AG20443 (cell line): ENCODE results near the gene ARSA.

Source experiments
- DNase-seq: peaks from one replicate; pipeline ENCODE4 v3.0.0; 2012; ENCODE audit warnings: low spot score, mixed read lengths

The ARSA gene

DNA sequence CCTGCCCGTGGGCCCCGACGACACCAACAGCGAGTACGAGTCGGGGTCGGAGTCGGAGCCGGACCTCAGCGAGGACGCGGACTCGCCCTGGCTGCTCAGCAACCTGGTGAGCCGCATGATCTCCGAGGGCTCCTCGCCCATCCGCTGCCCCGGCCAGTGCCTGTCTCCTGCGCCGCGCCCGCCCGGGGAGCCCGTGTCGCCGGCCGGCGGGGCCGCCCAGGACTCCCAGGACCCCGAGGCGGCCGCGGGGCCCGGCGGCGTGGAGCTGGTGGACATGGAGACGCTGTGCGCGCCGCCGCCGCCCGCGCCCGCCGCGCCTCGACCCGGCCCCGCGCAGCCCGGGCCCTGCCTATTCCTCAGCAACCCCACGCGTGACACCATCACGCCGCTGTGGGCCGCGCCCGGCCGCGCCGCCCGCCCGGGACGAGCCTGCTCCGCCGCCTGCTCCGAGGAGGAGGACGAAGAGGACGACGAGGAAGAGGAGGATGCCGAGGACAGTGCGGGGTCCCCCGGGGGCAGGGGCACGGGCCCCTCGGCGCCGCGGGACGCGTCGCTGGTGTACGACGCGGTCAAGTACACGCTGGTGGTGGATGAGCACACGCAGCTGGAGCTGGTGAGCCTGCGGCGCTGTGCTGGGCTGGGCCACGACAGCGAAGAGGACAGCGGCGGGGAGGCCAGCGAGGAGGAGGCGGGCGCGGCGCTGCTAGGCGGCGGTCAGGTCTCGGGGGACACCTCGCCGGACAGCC, 23.5 kb downstream of the ARSA start:
- no peak for DNase-seq

DNA sequence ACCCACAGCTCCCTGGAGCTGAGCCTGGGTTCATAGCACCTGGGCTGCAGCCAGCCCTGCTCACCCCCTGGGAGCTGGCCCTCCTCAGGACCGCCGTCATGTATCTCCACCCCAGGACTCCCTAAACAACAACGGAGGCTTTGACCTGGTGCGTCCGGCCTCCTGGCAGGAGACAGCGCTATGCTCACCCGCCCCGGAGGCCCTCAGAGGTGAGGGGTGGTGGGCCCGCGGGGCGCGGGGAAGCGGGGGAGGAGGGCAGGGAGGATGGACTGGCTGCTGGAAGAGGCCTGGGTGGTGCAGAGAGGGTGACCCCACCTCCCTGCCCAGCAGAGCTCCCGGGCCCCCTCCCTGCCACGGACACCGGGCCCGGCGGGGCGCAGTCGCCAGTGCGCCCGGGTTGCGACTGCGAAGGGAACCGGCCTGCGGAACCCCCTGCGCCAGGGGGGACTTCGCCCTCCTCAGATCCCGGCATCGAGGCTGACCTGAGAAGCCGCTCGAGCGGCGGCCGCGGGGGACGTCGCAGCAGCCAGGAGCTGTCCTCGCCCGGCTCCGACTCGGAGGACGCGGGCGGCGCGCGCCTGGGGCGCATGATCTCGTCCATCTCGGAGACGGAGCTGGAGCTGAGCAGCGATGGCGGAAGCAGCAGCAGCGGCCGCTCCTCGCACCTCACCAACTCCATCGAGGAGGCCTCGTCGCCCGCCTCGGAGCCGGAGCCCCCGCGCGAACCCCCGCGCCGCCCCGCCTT, 24.3 kb downstream of the ARSA start:
- peak; percentile 23 for DNase-seq

DNA sequence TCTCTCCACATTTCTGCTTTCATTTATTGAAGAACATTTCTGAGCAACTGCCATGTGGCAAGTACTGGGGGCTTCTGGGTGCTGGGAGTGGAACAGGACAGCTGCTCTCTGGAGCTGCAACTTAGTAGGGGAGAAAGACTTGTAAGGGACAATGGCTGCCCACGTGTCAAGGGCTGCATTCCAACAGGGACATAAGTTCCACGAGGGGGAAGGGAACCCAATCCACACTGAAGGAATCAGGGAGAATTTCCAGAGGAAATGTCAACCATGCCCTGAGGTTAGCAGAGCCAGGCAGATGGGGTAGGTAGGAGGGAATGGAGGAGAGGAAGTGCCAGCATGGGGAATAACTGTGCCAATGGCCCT, 25.6 kb downstream of the ARSA start:
- no peak for DNase-seq

DNA sequence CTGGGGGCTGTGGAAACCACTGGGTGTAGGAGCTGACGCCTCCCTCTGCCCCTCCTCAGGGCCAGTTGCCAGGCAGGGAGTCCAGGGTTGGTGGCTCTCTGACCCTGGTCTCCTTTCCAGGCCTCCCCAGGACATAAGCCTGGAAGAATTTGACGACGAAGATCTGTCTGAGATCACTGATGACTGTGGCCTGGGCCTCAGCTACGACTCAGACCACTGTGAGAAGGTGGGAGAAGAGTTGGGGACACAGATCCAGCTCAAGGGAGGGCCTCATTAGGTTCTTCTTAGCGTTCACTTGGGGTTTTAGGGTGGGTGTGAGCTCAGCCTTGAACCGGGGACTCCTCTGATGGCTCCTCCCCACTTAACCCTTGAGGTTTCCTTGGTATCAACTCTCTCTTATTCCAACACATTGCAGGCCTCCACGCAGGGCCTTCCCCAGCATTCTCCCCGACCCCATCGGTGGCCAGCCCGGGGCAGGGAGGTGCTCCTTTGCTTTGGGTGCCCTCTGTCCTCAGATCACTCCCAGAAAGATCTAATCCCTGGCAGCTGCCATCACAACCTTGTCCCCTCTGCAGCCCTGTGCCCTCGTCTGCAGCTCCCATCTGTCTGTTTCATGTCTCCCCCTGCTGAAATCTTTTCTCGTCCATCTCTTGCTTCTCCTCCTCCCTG, 26.1 kb downstream of the ARSA start:
- peak; percentile 9 for DNase-seq

DNA sequence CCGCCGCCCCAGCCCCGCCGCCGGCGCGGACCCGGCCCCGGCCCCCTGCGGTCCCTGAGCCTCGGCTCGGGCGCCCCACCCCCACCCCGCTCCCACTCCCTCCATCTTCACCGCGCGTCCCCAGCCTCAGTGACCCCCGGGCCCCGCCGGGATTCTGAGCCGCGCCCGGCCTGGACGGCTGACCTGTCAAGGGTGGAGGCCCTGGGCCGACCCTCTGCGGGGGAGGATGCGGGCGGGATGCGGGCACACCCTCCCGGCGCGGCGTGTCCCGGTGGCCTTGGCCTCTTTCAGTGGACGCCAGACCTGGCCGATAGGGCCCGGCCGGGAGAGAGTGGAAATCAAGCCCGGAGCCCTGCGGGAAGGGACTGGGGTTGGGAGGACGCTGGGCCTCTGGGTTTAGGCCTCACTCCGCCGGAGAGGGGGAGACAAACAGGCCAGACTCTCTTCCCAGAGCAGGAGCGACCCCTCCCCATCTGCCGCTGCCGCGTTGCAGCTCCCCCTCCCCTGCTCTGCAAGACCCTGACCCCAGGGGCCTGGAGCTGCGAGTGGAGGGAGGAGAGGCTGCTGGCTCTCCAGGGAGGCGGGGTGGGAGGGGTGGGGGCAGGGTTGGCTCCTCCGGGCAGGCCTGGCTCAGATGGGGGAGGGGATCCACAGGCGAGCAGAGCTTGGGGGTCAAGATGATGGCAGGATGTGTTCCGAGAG, 26.8 kb downstream of the ARSA start:
- DNase-seq, result peak; percentile 17

DNA sequence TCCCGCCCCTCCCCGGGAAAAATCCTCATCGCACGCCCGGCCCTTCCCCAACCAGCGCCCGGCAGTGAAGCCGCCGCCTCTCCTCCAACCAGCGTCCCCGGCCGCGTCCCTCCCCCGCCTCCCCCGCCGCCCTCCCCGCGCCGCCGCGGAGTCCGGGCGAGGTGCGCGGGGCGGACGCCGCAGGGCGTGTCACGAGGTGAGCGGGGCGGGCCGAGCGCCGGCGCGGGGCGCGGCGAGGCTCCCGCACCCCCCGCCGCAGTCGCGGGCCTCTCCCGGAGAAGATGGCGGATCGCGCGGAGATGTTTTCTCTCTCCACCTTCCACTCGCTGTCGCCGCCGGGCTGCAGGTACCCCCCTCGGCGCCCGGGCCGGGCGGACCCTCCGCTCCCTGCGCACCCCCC, 27.4 kb downstream of the ARSA start, which contains the start of gene MAPK8IP2:
Gene MAPK8IP2 (plus strand): TSS at position 256 of the 400 bp plus-strand sequence. CDS start 26 bp downstream, at position 282.
- DNase-seq, result peak; percentile 42

DNA sequence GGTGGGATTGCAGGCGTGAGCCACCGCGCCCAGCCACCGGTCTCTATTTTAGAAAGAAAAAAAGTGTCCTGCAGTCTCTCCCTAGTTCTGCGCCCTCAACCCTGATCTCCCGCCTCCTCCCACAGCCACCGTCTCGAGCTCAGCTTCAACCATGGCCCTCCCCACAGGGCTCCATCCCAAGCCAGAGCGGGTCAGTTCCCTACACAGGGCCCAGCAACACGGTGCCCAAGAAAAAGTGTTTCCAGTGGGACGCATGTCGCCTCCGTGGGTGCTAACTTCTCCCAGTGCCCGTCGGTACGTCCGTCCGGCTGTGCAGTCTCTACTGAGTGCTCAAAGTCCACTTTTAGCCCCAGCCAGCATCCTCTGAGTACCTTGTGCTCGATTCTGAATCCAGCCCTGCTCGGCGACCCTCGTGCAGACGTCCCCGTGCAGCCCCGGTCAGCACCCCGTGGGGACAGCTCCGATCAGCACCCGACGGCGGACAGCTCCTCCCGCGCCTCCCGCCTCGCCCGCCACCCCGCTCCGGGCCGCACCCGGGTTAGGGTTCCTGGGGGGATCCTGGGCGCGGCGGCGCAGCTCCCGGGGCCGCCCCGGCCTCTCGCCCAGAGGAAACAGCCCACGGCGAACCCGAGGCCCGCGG, 28.0 kb downstream of the ARSA start:
- peak; percentile 93 for DNase-seq

DNA sequence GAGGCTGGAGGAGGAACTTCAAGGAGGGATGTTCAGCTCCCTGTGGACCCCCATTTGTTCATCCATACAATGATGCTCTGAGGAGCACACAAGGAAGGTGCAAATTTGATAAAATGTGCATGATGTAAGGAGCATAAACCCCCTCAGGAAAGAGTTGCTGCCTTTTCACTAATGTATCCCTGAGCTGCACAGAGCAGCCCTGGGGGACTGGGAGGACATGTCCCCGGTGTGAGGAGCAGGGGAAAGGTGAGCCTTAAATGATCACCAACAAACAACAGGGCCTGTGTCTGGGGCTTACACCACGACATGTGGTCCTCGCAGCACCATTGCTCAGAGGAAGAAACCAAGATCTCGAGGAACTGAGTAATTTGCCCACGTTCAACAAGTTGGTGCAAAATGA, 30.9 kb downstream of the ARSA start:
- DNase-seq, result no peak

DNA sequence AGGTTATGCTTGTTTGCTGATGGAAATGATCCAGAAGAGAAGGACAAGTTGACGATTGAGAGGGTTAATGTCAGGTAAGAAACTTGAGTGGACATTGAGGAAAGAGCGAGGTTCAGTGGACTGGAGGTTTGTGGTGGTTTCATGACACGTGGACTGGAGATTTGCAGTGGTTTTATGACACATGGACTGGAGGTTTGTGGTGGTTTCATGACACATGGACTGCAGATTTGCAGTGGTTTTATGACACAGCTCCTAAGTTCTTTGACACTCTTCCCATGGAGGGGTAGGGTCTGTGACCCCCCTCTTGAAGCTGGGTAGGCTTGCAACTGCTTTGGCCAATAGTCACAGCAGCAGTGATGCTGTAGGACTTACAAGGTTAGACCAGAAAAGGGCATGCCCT, 32.8 kb downstream of the ARSA start:
- DNase-seq, result no peak

DNA sequence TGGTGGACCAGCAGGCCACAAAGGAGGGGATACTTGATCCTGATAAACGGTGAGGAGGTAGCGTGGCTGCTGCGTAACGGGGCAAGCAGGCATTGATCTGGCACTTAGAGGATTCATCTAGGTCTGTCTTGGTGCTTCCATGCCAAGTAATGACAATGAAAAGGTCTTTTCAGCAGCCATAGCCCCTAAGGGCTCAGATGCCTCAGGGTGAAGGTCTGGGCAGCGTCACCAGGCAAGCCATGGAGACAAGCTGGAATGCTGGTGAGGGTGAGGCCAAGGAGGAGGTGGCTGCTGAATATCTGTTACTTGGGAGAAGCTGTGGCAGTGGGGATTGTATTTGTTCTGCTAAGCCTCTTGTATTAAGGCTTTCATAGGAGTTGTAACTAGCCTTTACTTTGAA, 40.5 kb downstream of the ARSA start:
- DNase-seq, result no peak

DNA sequence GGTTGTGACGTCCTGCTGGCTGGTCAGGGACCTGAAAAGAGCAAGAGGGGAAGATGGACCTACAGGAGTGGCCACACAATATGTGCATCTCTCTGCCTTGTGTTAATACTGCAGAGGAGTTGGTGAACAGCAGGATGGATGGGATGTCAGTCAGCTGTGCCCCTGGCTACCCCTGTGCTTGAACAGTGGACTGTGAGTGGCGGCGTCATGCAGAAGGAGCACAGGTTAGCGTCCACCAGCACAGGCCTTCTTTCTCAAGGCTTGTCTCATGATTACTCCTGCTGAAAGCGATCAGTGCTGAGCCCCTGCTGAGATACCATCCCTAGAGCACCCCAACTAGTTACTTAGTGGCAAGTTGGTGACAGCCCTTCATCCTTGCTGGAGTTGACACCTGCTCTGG, 41.5 kb downstream of the ARSA start:
- no peak for DNase-seq

DNA sequence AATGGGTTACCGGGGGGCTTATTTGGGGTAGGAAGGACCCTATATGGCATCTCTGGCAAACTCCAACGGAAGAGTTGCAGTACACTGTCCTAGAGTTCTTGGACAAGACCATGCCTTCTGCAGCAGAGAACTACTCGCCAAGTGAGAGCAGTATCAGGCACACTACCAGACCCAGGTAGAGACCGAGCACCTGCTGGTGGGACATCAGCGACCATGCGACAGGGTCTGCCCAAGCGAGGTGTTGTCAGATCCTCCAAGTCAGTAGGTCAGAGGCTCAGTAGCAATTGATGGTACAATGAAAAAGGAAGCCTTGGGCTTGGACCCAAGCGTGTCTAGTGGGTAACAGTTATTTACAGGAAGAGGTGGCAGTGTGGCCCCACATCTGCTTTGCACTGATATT, 42.2 kb downstream of the ARSA start:
- no peak for DNase-seq

DNA sequence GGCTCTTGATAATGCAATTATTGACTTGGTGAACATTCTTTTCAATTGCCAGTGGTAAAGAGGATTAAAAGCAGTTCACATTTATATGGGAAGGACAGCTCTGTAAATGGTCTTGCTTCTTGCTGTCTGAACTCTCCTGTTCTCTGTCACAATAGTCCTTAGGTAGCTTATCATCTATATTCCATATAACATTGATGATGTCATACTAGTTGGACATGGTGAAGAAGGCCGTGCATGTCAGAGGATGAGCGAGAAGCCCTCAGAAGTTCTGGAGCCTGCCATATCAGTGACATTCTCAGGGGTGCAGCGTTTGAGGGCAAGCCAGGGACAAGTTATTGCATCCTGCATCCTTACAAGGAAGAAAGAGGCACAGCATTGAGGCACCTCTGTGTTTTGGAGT, 42.7 kb downstream of the ARSA start:
- no peak for DNase-seq

DNA sequence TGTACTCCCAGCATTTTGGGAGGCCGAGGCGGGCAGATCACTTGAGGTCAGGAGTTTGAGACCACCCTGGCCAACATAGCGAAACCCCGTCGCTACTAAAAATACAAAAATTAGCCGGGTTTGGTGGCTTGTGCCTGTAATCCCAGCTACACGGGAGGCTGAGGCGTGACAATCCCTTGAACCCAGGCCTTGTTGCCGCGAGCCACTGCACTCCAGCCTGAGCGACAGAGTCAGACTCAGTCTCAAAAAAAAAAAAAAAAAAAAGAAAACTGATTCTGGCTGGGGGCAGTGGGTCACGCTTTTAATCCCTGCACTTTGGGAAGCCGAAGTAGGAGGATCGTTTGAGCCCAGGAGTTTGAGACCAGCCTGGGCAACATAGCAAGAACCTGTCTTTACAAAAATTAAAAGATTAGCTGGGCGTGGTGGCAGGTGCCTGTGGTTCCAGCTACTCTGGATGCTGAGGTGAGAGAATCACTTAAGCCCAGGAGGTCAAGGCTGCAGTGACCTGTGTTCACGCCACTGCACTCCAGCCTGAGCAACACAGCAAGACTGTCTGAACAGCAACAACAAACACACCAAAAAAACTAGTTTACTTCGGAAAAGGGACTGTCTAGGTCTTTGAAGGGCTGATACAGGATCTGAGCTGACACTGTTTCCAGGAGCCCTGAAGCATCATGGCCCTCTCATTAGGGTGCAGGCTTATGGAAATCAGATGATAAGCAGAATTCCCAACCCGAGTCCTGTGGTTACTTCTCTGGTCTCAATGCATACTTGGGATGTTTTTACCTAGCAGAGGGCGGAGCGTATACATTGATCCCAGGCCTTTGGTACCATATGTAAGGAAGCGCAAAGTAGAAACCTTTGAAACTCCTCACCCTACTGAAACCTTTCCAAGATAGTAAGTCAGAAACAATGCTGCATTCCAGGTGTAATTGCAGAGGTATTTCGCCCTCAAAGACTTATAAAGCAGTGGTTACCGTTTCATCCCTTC, 43.6 kb downstream of the ARSA start:
- no peak for DNase-seq

DNA sequence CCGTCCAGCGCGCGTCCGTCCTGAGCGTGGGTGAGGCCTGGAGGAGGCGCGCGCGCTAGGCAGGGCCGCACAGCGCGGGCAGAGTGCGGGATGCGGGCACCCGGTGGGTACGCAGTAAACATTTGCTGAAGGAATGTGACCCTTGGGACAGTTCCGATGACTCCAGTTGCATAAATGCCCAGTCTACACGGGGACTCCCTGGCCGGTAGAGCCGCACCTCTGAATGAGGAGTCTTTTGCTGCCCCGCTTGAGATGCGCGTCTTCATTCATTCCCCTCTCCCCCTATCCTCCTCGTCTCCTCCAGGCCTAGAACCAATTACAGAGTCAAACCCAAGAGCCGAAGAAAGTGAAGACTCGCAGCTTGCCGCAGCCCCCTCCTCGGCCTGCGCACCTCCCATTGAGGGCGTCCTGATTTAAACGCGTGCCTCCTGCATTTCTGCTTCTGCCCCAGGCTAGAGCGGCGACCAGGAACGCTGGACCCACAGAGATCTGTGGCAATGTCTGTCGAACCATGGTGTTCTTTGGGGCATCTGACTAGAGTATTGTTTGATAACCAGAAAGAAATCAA, 44.6 kb downstream of the ARSA start:
- no peak for DNase-seq

DNA sequence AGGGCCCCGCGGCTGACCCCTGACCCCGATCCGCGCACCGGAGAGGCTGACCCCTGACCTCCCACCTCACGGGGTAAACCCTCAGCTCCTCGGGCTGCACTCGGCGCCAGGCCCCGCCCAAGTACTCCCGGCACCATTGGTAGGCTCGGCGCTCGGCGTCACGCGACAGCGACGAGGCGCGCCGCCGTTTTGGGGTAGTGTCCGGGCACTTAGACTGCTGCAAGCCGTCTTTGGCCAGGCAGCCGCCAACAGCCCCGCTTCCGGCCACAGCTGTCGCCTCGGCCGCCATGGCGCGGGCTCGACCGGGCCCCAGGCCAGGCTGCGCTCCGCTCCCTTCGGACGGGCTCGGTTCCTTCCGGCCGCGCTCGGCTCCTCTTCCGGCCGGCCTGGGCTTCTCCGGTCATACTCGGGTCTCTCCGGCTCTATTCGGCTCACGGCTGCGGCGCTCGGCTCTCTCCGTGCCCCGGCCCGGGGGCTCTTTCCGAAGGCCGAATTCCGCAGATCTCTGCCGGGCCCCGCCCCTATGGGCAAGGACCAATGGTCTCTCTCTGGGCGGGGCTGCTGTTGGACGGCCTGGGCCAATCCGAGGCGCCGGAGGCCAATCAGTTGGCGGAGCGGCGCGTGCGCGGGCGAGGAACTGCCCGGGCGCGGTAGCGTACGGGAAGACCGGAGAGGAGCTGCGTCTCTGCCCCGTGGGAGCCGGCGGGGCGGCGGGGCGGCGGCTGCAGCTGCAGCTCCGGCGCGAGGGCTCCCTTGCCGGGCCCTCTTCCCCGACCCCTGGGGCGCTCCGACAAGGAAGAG, 45.3 kb downstream of the ARSA start, which contains the start of gene CHKB:
Gene CHKB (minus strand): TSS at position 357 of the 801 bp plus-strand sequence. CDS start 68 bp downstream, at position 289.
- DNase-seq, result peak; percentile 100

DNA sequence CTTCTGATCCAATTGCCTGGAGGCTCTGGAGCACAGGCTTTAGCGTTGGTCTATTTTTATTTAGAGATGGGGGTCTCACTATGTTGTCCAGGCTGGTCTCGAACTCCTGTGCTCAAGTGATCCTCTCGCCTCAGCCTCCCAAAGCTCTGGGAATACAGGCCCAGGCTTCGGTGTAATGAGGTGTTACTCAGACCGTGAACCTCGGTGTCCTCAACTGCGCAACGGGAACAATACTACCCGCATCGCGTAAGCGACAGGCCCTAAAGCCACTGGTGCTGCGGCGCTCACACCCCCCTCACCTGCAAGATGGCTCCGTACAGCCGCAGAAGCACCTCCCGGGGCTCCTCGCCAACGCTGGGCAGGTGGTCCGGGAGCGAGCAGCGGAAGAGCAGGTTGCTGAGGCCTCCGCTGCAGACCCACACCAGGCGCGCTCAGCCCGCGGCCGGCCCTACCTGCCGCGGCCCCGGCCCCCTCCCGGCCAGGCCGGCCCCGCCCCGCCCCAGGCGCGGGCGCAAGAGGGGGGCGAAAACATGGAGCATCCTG, 45.9 kb downstream of the ARSA start:
- no peak for DNase-seq

DNA sequence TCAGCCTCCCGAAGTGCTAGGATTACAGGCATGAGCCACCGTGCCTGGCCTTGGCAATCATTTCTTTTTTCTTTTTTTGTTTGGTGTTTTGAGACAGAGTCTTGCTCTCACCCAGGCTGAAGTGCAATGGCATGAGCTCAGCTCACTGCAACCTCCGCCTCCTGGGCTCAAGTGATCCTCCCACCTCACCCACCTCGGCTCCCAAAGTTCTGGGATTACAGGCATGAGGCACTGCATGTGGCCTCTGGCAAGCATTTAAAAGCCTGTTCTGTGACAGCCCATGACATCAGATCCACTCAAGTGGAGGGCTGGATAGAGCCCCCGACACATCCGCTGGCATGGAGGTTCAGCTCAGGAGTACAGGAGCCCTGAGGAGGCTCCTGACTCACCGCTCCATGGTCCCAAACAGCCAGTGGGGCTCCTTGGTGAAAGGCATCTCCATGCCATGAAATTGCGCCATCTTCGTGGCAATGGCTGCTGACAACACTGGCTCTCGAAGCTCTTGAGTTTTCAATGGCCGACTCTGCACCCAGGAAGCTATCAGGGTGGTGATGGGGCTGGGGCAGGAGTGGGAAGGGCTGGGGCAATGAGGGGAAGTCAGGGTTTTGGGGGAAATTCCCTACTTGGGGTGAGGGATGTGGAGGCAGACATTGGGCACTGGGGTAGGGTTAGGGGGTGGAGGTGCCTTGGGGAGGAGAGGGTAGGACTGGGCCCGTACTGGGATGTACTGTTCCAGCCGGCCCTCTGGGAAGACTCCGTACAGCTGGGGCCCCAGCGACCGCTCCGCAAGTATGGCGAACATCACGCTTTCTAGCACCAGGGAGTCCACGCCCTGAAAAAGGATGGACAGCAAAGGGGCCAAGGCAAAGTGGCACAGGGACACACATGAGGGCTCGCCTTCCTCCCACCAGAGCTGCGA, 46.7 kb downstream of the ARSA start:
- DNase-seq, result no peak
